ENCODE results near the gene GNG7.

GNG7 gene

DNA sequence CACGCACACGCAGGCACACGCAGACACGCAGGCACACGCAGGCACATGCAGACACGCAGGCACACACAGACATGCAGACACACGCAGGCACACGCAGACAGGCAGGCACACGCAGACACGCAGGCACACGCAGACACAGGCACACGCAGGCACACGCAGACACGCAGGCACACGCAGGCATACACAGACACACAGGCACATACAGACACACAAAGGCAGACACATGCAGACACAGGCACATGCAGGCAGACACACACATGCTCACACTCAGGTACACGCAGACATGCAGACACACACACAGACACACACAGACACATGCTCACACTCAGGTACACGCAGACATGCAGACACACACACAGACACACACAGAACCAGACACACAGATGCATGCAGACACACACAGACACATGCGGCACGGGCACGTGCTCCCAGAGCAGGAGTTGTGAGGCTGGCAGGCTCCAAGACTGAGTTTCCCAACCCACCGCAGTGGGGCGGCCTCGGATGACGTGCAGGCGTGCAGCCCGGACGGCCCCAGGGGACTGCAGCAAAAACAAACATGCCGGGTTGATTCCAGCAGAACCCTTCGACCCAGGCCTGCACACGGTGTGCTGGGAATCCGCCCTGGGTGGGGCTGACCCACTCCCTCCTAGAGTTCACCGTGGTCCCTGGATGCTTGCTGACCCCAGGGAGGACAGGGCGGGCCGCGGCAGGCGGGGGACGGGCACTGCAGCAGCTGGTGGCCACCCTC is 126.6 kb downstream of the GNG7 start:
- Histone ChIP-seq H3K9me2 (replicated peaks; ENCODE audit: insufficient read depth, low read length) (no peaks in the 10 kb centered on the region), H2AFZ (ENCODE audit: low read length) (no peak overlapping the region), H3K4me2 (ENCODE audit: low read depth, low read length) (no peak overlapping the region), H3K9me3 (replicated peaks; ENCODE audit: insufficient read depth, low read length) (no peaks in the 10 kb centered on the region), H3K9ac (ENCODE audit: low read length) (no peak overlapping the region), H4K20me1 (ENCODE audit: insufficient read depth, low read length) (no peaks in the 10 kb centered on the region), H3K4me1 (ENCODE audit: low read length) (no peaks in the 10 kb centered on the region), H3K27ac (ENCODE audit: low read length) (no peak overlapping the region), H3K27me3 (replicated peaks; ENCODE audit: insufficient read depth, low read length) (no peaks in the 10 kb centered on the region), H3K79me2 (ENCODE audit: low read length) (no peaks in the 10 kb centered on the region), H3K36me3 (replicated peaks; ENCODE audit: insufficient read depth, low read length) (no peaks in the 10 kb centered on the region), H3K4me3 (ENCODE audit: low read length) (no peak overlapping the region), H3F3A (ENCODE audit: insufficient read depth, low read length) (no peaks in the 10 kb centered on the region)
- DNase-seq = no peak
- TF ChIP-seq EZH2 (optimal IDR thresholded peaks at IDR 0.05; ENCODE audit: low read depth, low read length) (no peak), EZH2phosphoT487 (IDR thresholded peaks at IDR 0.05; ENCODE audit: low read length) (no peak)
- TF ChIP-seq, protein P1, sequence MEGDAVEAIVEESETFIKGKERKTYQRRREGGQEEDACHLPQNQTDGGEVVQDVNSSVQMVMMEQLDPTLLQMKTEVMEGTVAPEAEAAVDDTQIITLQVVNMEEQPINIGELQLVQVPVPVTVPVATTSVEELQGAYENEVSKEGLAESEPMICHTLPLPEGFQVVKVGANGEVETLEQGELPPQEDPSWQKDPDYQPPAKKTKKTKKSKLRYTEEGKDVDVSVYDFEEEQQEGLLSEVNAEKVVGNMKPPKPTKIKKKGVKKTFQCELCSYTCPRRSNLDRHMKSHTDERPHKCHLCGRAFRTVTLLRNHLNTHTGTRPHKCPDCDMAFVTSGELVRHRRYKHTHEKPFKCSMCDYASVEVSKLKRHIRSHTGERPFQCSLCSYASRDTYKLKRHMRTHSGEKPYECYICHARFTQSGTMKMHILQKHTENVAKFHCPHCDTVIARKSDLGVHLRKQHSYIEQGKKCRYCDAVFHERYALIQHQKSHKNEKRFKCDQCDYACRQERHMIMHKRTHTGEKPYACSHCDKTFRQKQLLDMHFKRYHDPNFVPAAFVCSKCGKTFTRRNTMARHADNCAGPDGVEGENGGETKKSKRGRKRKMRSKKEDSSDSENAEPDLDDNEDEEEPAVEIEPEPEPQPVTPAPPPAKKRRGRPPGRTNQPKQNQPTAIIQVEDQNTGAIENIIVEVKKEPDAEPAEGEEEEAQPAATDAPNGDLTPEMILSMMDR (IDR thresholded peaks at IDR 0.05; ENCODE audit: low read length) = no peak

DNA sequence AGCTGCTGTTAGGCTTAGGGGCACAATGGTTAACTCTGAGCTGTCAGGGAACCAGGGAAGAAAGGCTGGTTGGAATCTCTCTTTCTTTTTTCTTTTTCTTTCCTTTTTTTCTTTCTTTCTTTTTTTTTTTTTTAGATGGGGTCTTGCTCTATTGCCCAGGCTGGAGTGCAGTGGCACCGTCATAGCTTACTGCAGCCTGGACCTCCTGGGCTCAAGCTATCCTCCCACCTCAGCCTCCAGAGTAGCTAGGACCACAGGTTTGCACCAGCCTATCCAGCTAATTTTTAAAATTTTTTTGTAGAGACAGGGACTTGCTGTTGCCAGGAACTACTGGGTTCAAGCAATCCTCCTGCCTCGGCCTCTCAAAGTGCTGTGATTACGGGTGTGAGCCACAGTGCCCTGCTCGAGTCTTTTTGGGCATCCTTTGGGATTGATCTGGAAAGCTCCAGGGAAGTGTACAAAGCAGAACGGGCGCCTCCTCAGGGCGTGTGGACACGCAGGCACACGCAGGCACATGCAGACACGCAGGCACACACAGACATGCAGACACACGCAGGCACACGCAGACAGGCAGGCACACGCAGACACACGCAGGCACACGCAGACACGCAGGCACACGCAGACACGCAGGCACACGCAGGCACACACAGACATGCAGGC is 127.4 kb downstream of the GNG7 start:
- Histone ChIP-seq H4K20me1 (ENCODE audit: insufficient read depth, low read length) (no peaks in the 10 kb centered on the region), H3K9ac (ENCODE audit: low read length) (no peak overlapping the region), H3K79me2 (ENCODE audit: low read length) (no peaks in the 10 kb centered on the region), H3K9me2 (replicated peaks; ENCODE audit: insufficient read depth, low read length) (no peaks in the 10 kb centered on the region), H3K9me3 (replicated peaks; ENCODE audit: insufficient read depth, low read length) (no peaks in the 10 kb centered on the region), H3K27ac (ENCODE audit: low read length) (no peak overlapping the region), H3K4me2 (ENCODE audit: low read depth, low read length) (no peak overlapping the region), H3K27me3 (replicated peaks; ENCODE audit: insufficient read depth, low read length) (no peaks in the 10 kb centered on the region), H3K4me1 (ENCODE audit: low read length) (no peaks in the 10 kb centered on the region), H3K36me3 (replicated peaks; ENCODE audit: insufficient read depth, low read length) (no peaks in the 10 kb centered on the region), H3F3A (ENCODE audit: insufficient read depth, low read length) (no peaks in the 10 kb centered on the region), H2AFZ (ENCODE audit: low read length) (no peak overlapping the region), H3K4me3 (ENCODE audit: low read length) (no peak overlapping the region)
- DNase-seq = no peak
- TF ChIP-seq, protein P1 (IDR thresholded peaks at IDR 0.05; ENCODE audit: low read length) = no peak
- TF ChIP-seq EZH2 (optimal IDR thresholded peaks at IDR 0.05; ENCODE audit: low read depth, low read length) (no peak), EZH2phosphoT487 (IDR thresholded peaks at IDR 0.05; ENCODE audit: low read length) (no peak)

DNA sequence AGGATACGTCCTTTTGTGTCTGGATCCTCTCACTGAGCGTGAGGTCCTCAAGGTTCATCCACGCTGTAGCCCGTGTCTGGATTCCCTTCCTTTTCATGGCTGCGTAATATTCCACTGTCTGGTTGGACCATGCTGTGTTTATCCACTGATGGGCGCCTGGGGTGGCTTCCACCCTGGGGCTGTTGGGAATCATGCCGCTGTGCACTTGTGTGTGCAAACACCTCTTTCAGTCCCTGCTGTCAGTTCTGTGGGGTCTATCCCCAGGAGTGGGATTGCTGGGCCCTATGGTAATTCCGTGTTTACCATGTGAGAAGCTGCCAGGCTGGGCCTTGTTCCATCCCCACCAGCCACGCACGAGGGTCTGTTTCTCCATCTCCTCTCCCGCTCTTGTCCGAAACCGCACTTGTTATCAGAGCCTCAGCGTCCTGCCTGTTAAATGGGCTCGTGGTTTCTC is 128.0 kb downstream of the GNG7 start:
- Histone ChIP-seq H3K4me2 (ENCODE audit: low read depth, low read length) (no peak overlapping the region), H3K9me2 (replicated peaks; ENCODE audit: insufficient read depth, low read length) (no peaks in the 10 kb centered on the region), H3K36me3 (replicated peaks; ENCODE audit: insufficient read depth, low read length) (no peaks in the 10 kb centered on the region), H3K27me3 (replicated peaks; ENCODE audit: insufficient read depth, low read length) (no peaks in the 10 kb centered on the region), H3K79me2 (ENCODE audit: low read length) (no peaks in the 10 kb centered on the region), H2AFZ (ENCODE audit: low read length) (no peak overlapping the region), H3K9me3 (replicated peaks; ENCODE audit: insufficient read depth, low read length) (no peaks in the 10 kb centered on the region), H3K4me1 (ENCODE audit: low read length) (no peaks in the 10 kb centered on the region), H3K4me3 (ENCODE audit: low read length) (no peak overlapping the region), H3F3A (ENCODE audit: insufficient read depth, low read length) (no peaks in the 10 kb centered on the region), H4K20me1 (ENCODE audit: insufficient read depth, low read length) (no peaks in the 10 kb centered on the region), H3K9ac (ENCODE audit: low read length) (no peak overlapping the region), H3K27ac (ENCODE audit: low read length) (no peak overlapping the region)
- DNase-seq = no peak
- TF ChIP-seq, protein P1 (IDR thresholded peaks at IDR 0.05; ENCODE audit: low read length) = no peak
- no peak for TF ChIP-seq EZH2 (optimal IDR thresholded peaks at IDR 0.05; ENCODE audit: low read depth, low read length)
- TF ChIP-seq EZH2phosphoT487 (IDR thresholded peaks at IDR 0.05; ENCODE audit: low read length) = no peak

All from MM.1S (cell line).